Measurements from ENCODE around the gene NUP210L. TPM values are rescaled to one million over a fixed set of nuclear protein-coding genes. Genes with fewer than 3 reads are reported as not detected.

NUP210L gene
- total and polyA plus RNA-seq, 9 of the 15 experiments (the other 6 are each of a cell fraction or from before 2014, with no cell fraction given), result 0.01 to 0.04 TPM; not detected in 7

GRCh38 chr1:154157520-154158306 lies 2.8 kb upstream of the NUP210L start (continued):
- TF ChIP-seq HBP1 (CRISPR knock-in tag; IDR thresholded peaks at IDR 0.05), result no peak
- TF ChIP-seq IRF2 (CRISPR knock-in tag; IDR thresholded peaks at IDR 0.05), result no peak
- no peak for TF ChIP-seq PRMT5 (CRISPR knock-in tag; IDR thresholded peaks at IDR 0.05)
- no peak for TF ChIP-seq HOXB6 (CRISPR knock-in tag; IDR thresholded peaks at IDR 0.05; ENCODE audit: borderline replicate concordance)
- TF ChIP-seq SMAD1 (IDR thresholded peaks at IDR 0.05; ENCODE audit: low read depth, low read length, partially characterized antibody), result peak; percentile 90
- no peak for TF ChIP-seq ZNF140 (CRISPR knock-in tag; IDR thresholded peaks at IDR 0.05)
- TF ChIP-seq FOXM1 (IDR thresholded peaks at IDR 0.05; ENCODE audit: low read depth), result no peak
- no peak for TF ChIP-seq FOXM1 (CRISPR knock-in tag; IDR thresholded peaks at IDR 0.05; ENCODE audit: low read depth)
- no peak for TF ChIP-seq NR3C1 (CRISPR knock-in tag; IDR thresholded peaks at IDR 0.05)
- no peak for TF ChIP-seq BCL6 (CRISPR knock-in tag; IDR thresholded peaks at IDR 0.05)
- TF ChIP-seq CXXC5 (CRISPR knock-in tag; IDR thresholded peaks at IDR 0.05), result peak; percentile 68
- TF ChIP-seq ELK1 (CRISPR knock-in tag; IDR thresholded peaks at IDR 0.05), result no peak
- TF ChIP-seq THAP7 (CRISPR knock-in tag; IDR thresholded peaks at IDR 0.05), result no peak
- TF ChIP-seq ZNF274 (IDR thresholded peaks at IDR 0.05; ENCODE audit: borderline replicate concordance, low read depth, low read length), result no peak
- no peak for TF ChIP-seq CLOCK (CRISPR knock-in tag; IDR thresholded peaks at IDR 0.05; ENCODE audit: borderline replicate concordance)
- TF ChIP-seq CEBPG (CRISPR knock-in tag; IDR thresholded peaks at IDR 0.05), result peak; percentile 97
- peak; percentile 96 to 99 for TF ChIP-seq CEBPG (tag; conservative IDR thresholded peaks at IDR 0.05 in 1 of 2, IDR thresholded peaks at IDR 0.05 in 1 of 2)
- no peak for TF ChIP-seq ILF3 (IDR thresholded peaks at IDR 0.05; ENCODE audit: borderline replicate concordance)
- TF ChIP-seq MECOM (CRISPR knock-in tag; IDR thresholded peaks at IDR 0.05), result no peak
- no peak for TF ChIP-seq ZNF212 (CRISPR knock-in tag; IDR thresholded peaks at IDR 0.05)
- TF ChIP-seq NR2F6 (CRISPR knock-in tag; IDR thresholded peaks at IDR 0.05), result no peak
- peak in 1 of 2 experiments; percentile 71; a peak in 2 of 4 replicates for TF ChIP-seq MAZ (CRISPR knock-in tag; conservative IDR thresholded peaks at IDR 0.05 in 1 of 2, IDR thresholded peaks at IDR 0.05 in 1 of 2)
- peak; percentile 78 for TF ChIP-seq TCF3 (CRISPR knock-in tag; IDR thresholded peaks at IDR 0.05)
- no peak for TF ChIP-seq MTF1 (CRISPR knock-in tag; IDR thresholded peaks at IDR 0.05; ENCODE audit: borderline replicate concordance)

Data from K562 (cell line).